H1 (cell line): ENCODE results near the gene FAH. TPM values are rescaled to one million over a fixed set of nuclear protein-coding genes. Genes with fewer than 3 reads are reported as not detected.

ENCODE experiments used
- CTCF ChIA-PET: fragments of 300-600 bp; sonication (Branson Sonifier 250); formaldehyde crosslinking; loops from one replicate; lab custom pipeline; 2021; ENCODE audit not compliant: partially characterized antibody; lab: Charles Lee
- POLR2A ChIA-PET: fragments of 300-600 bp; sonication (Branson Sonifier 250); formaldehyde crosslinking; loops from one replicate; lab custom pipeline; 2021; ENCODE audit warnings: inconsistent platforms; ENCODE audit not compliant: partially characterized antibody; lab: Charles Lee
- DNase-seq, 2 experiments: peaks; one replicate each; pipeline versions ENCODE4 v3.0.0 to v3.0.0-alpha.2; 2010 to 2022; ENCODE audit warnings: low spot score in 2 of 2, low read depth in 1 of 2, mixed read lengths in 1 of 2
- FAIRE-seq: peaks from 2 replicates; lab custom pipeline; 2011; peaks lifted over from hg19 to GRCh38; lab: Jason Lieb, UNC
- H2AFZ ChIP-seq: 2 replicates; pipeline ENCODE4 v1.8.1; 2012; ENCODE audit warnings: low read length, inconsistent platforms
- H2AK5ac ChIP-seq: 2 replicates; pipeline ENCODE4 v1.6.1; 2013; ENCODE audit warnings: low read depth, low read length
- H2BK120ac ChIP-seq: replicated peaks from 2 replicates; pipeline ENCODE3; 2013; ENCODE audit warnings: low read depth, low read length, inconsistent platforms
- H2BK12ac ChIP-seq: 2 replicates; pipeline ENCODE4 v1.6.1; 2013; ENCODE audit warnings: low read depth, low read length
- H2BK15ac ChIP-seq: 2 replicates; pipeline ENCODE4 v1.6.1; 2013; ENCODE audit warnings: low read length
- H2BK20ac ChIP-seq: 2 replicates; pipeline ENCODE4 v1.6.1; 2013; ENCODE audit warnings: low read length
- H2BK5ac ChIP-seq: 2 replicates; pipeline ENCODE4 v1.6.1; 2013; ENCODE audit warnings: low read depth, low read length
- H3K14ac ChIP-seq: 2 replicates; pipeline ENCODE4 v1.6.1; 2013; ENCODE audit warnings: inconsistent platforms; ENCODE audit not compliant: insufficient read length
- H3K18ac ChIP-seq: 2 replicates; pipeline ENCODE4 v1.6.1; 2013; ENCODE audit warnings: low read length; ENCODE audit errors: extremely low read depth
- H3K23ac ChIP-seq: 2 replicates; pipeline ENCODE4 v1.6.1; 2013; ENCODE audit warnings: inconsistent platforms; ENCODE audit not compliant: insufficient read length
- H3K23me2 ChIP-seq: 2 replicates; pipeline ENCODE4 v1.6.1; 2013; ENCODE audit warnings: low read depth, low read length
- H3K27ac ChIP-seq: 2 replicates; pipeline ENCODE4 v1.6.1; 2011; ENCODE audit warnings: low read depth, low read length, inconsistent platforms
- H3K27me3 ChIP-seq, 4 experiments: replicated peaks in 1 of 4; 1 replicate in 1 of 4; 2 replicates in 3 of 4; pipeline versions ENCODE4 v1.6.1 to v1.8.1; 2011 to 2013; ENCODE audit warnings: low read length in 3 of 4, mild to moderate bottlenecking in 3 of 4, inconsistent platforms in 2 of 4, mixed read lengths in 2 of 4, moderate library complexity in 1 of 4; ENCODE audit not compliant: control insufficient read depth in 3 of 4, insufficient read depth in 3 of 4; ENCODE audit errors: extremely low read depth in 1 of 4
- H3K36me3 ChIP-seq, 4 experiments: 2 replicates each; pipeline versions ENCODE4 v1.6.1 to v1.8.1; 2011 to 2013; ENCODE audit warnings: mild to moderate bottlenecking in 4 of 4, low read length in 3 of 4, moderate library complexity in 2 of 4, control low read depth in 1 of 4, inconsistent platforms in 1 of 4; ENCODE audit not compliant: insufficient read depth in 4 of 4, control insufficient read depth in 2 of 4
- H3K4ac ChIP-seq: replicated peaks from 2 replicates; pipeline ENCODE3; 2013; ENCODE audit warnings: low read length, low read depth, mixed read lengths, inconsistent platforms; ENCODE audit not compliant: insufficient read length
- H3K4me1 ChIP-seq, 4 experiments: replicated peaks in 1 of 4; 1 replicate in 1 of 4; 2 replicates in 3 of 4; pipeline versions ENCODE4 v1.6.1 to v1.8.1; 2011 to 2013; ENCODE audit warnings: low read length in 3 of 4, inconsistent platforms in 2 of 4, mixed read lengths in 1 of 4; ENCODE audit not compliant: insufficient read depth in 4 of 4, control insufficient read depth in 3 of 4
- H3K4me2 ChIP-seq, 2 experiments: 2 replicates each; pipeline versions ENCODE4 v1.6.1 to v1.8.1; 2011 to 2013; ENCODE audit warnings: low read depth in 2 of 2, low read length in 2 of 2, control low read depth in 1 of 2, inconsistent platforms in 1 of 2, mild to moderate bottlenecking in 1 of 2; ENCODE audit not compliant: insufficient read depth in 1 of 2
- H3K4me3 ChIP-seq, 4 experiments: fragments of 200-600, 300-600 bp in 1 of 4; sonication (generic), shearing (Covaris generic), sonication (Bioruptor Twin) in 1 of 4; 2 replicates each; pipeline versions ENCODE4 v1.5.1 to v1.8.1; 2011 to 2016; ENCODE audit warnings: low read length in 4 of 4, low read depth in 3 of 4, control low read depth in 2 of 4, inconsistent platforms in 2 of 4, mild to moderate bottlenecking in 2 of 4, mixed read lengths in 1 of 4, moderate library complexity in 1 of 4; ENCODE audit not compliant: insufficient read depth in 2 of 4; ENCODE audit errors: extremely low read depth in 1 of 4
- H3K56ac ChIP-seq: replicated peaks from 2 replicates; pipeline ENCODE3; 2013; ENCODE audit warnings: low read depth, mild to moderate bottlenecking, mixed read lengths, low read length, inconsistent platforms; ENCODE audit not compliant: insufficient read length
- H3K79me1 ChIP-seq: 2 replicates; pipeline ENCODE4 v1.6.1; 2013; ENCODE audit warnings: low read depth, low read length, control low read depth
- H3K79me2 ChIP-seq, 2 experiments: 2 replicates each; pipeline versions ENCODE4 v1.6.1 to v1.8.1; 2012 to 2013; ENCODE audit warnings: low read length in 2 of 2, mild to moderate bottlenecking in 2 of 2, inconsistent platforms in 1 of 2; ENCODE audit not compliant: insufficient read depth in 2 of 2, control insufficient read depth in 1 of 2
- H3K9ac ChIP-seq, 4 experiments: replicated peaks in 1 of 4; 1 replicate in 1 of 4; 2 replicates in 3 of 4; pipeline versions ENCODE4 v1.6.1 to v1.8.1; 2011 to 2013; ENCODE audit warnings: low read depth in 3 of 4, low read length in 3 of 4, control low read depth in 2 of 4, mild to moderate bottlenecking in 2 of 4, moderate library complexity in 2 of 4, inconsistent platforms in 1 of 4; ENCODE audit errors: extremely low read depth in 1 of 4
- H3K9me3 ChIP-seq, 2 experiments: 2 replicates each; pipeline versions ENCODE4 v1.6.1 to v1.8.1; 2012 to 2013; ENCODE audit warnings: mild to moderate bottlenecking in 2 of 2, moderate library complexity in 2 of 2, control low read depth in 1 of 2, inconsistent platforms in 1 of 2, low read depth in 1 of 2, low read length in 1 of 2, mixed read lengths in 1 of 2; ENCODE audit not compliant: insufficient read depth in 2 of 2
- H4K20me1 ChIP-seq, 2 experiments: replicated peaks in 1 of 2; 2 replicates each; pipeline versions ENCODE3 to v1.8.1; 2011 to 2013; ENCODE audit warnings: inconsistent platforms in 2 of 2, low read length in 2 of 2, mild to moderate bottlenecking in 1 of 2; ENCODE audit not compliant: insufficient read depth in 2 of 2, control insufficient read depth in 1 of 2
- H4K5ac ChIP-seq: 2 replicates; pipeline ENCODE4 v1.6.1; 2013; ENCODE audit warnings: low read length, low read depth, mixed read lengths, inconsistent platforms; ENCODE audit not compliant: insufficient read length
- H4K8ac ChIP-seq: 2 replicates; pipeline ENCODE4 v1.8.0; 2013; ENCODE audit warnings: mild to moderate bottlenecking, moderate library complexity, low read length, inconsistent platforms; ENCODE audit not compliant: insufficient read depth; ENCODE audit errors: extremely low read depth
- H4K91ac ChIP-seq: replicated peaks from 2 replicates; pipeline ENCODE3; 2013; ENCODE audit warnings: low read length, mixed read lengths, inconsistent platforms; ENCODE audit not compliant: insufficient read length
- BRCA1 ChIP-seq: IDR thresholded peaks from 2 replicates; pipeline ENCODE4 v1.6.1; 2012; ENCODE audit warnings: low read depth, low read length, improper control_type of control experiment
- CBX8 ChIP-seq: fragments of 300-800, 300-1000 bp; sonication (generic); IDR thresholded peaks from 2 replicates; pipeline ENCODE4 v1.7.1; 2016; ENCODE audit warnings: low read depth, low read length, borderline replicate concordance
- KDM1A ChIP-seq: fragments of 200-600, 300-600 bp; sonication (generic); IDR thresholded peaks from 2 replicates; pipeline ENCODE4 v1.7.1; 2016; ENCODE audit warnings: mild to moderate bottlenecking, low read length, borderline replicate concordance
- RBBP5 ChIP-seq: IDR thresholded peaks from 2 replicates; pipeline ENCODE4 v1.7.1; 2012; ENCODE audit warnings: low read depth, mild to moderate bottlenecking, inconsistent platforms, low read length, moderate library complexity, borderline replicate concordance
- WGBS, 2 experiments: shearing (Covaris generic) in 1 of 2; methylation state at CpG; one replicate each; pipeline versions ENCODE4 v1.1.6 to v1.1.7; 2013 to 2015; ENCODE audit warnings: low lambda C conversion rate in 2 of 2, mixed read lengths in 2 of 2, inconsistent platforms in 1 of 2, low coverage in 1 of 2, missing lambda C conversion rate in 1 of 2; ENCODE audit not compliant: insufficient replicate concordance in 2 of 2, insufficient coverage in 1 of 2, insufficient read length in 1 of 2; ENCODE audit errors: extremely low coverage in 1 of 2, missing lambda C conversion rate in 1 of 2; 5-methylcytosine and 5-hydroxymethylcytosine counted together
- polyA plus RNA-seq, 7 experiments: library from polyadenylated mRNA; depleted of rRNA in 3 of 7; stranded (reverse) in 5 of 7; unstranded in 2 of 7; fragments of >200 nt in 5 of 7; fragments of 200-250 nt in 2 of 7; gene quantifications; 1 replicate in 5 of 7; 2 replicates in 1 of 7; 4 replicates in 1 of 7; pipeline versions ENCODE4 v1.2.1 to v1.2.3, GENCODE V29; 2011 to 2013; ENCODE audit warnings: missing spikeins in 2 of 7, mixed read lengths in 2 of 7
- total RNA-seq: library from RNA; stranded (reverse); fragmentation: NEBNext Ultra II Directional; extraction: Animal tissue kit (Norgen Biotek cat#: 25700); gene quantifications from 2 replicates; pipeline ENCODE4 v1.2.1, GENCODE V29; 2021

The FAH gene
- total and polyA plus RNA-seq, 2 of the 8 experiments (the other 6 are each of a cell fraction or from before 2014, with no cell fraction given): 20.0 to 21.7 TPM

- no peak overlapping the region for H2BK20ac ChIP-seq
- no peaks in the 10 kb centered on the region for H3K79me2 ChIP-seq
- H3K9ac ChIP-seq: no peak overlapping the region
- H3K56ac ChIP-seq: no peak overlapping the region
- no peak overlapping the region for H3K4ac ChIP-seq
- no peaks in the 10 kb centered on the region for H3K23me2 ChIP-seq
- H3K14ac ChIP-seq: no peak overlapping the region
- no peak overlapping the region for H3K4me3 ChIP-seq
- no peaks in the 10 kb centered on the region for H4K20me1 ChIP-seq
- no peak overlapping the region for H2BK5ac ChIP-seq
- no peak overlapping the region for H2AFZ ChIP-seq
- no peak for FAIRE-seq
- H3K79me1 ChIP-seq: no peaks in the 10 kb centered on the region
- no peak overlapping the region for H3K23ac ChIP-seq
- no peak overlapping the region for H2AK5ac ChIP-seq
- H2BK12ac ChIP-seq: no peak overlapping the region
- H4K5ac ChIP-seq: no peak overlapping the region
- POLR2A ChIA-PET: interaction anchor here (1.1 to 2.1 kb wide), 3 partner anchors 12 to 112 kb away, joined by 4 to 6 read pairs (median 4); partner anchors contain the start of genes FAH and ZFAND6
- no peak for TF ChIP-seq BRCA1
- TF ChIP-seq KDM1A: no peak
- TF ChIP-seq RBBP5: no peak
- no peak for TF ChIP-seq CBX8
- TF ChIP-seq, all 59 proteins: peak for 0
- no peak overlapping the region for H3K4me2 ChIP-seq
- H2BK120ac ChIP-seq: no peak overlapping the region
- WGBS, 2 experiments: 79% methylated on average over 4 of the region's 4 CpGs; no CpG with 5 or more reads in 1 of the 2 experiments
- no peak overlapping the region for H2BK15ac ChIP-seq
- H4K91ac ChIP-seq: no peak overlapping the region
- CTCF ChIA-PET: interaction anchor here (0.6 to 3.6 kb wide), 19 partner anchors 9 to 404 kb away, joined by 3 to 17 read pairs (median 4); partner anchors contain the start of genes FAH and ZFAND6
- no peak overlapping the region for H4K8ac ChIP-seq
- H3K27ac ChIP-seq: no peak overlapping the region
- no peaks in the 10 kb centered on the region for H3K9me3 ChIP-seq
- 0 out of 8 replicates have a peak, but pooled peaks cover 0 to 3% (median 0%) of the 10 kb centered on the region in 4 experiments for H3K36me3 ChIP-seq
- no peaks in the 10 kb centered on the region for H3K27me3 ChIP-seq
- H3K18ac ChIP-seq: no peak overlapping the region
- no peak for DNase-seq
- no peaks in the 10 kb centered on the region for H3K4me1 ChIP-seq
Observed at GRCh38 chr15:80171787-80172186, 19.0 kb downstream of the FAH start.
